Lower lobe of right lung (tissue), 2 donors: ENCODE results near the gene WDR19. TPM values are rescaled to one million over a fixed set of nuclear protein-coding genes. Genes with fewer than 3 reads are reported as not detected.

Source experiments
- ATAC-seq, 2 donors: fragments of 200-7000 bp; cut with Tn5 transposase; one replicate each; pipeline ENCODE4 v1.9.1; 2020 to 2022; ENCODE audit warnings: mild to moderate bottlenecking in 2 of 2, moderate library complexity in 2 of 2
- DNase-seq: peaks from one replicate; pipeline ENCODE4 v3.0.0-alpha.2; 2020
- H3K27ac ChIP-seq: fragments of 200-600 bp; one replicate; pipeline ENCODE4 v1.8.0; 2022
- H3K27me3 ChIP-seq: fragments of 200-600 bp; one replicate; pipeline ENCODE4 v1.8.0; 2022; ENCODE audit warnings: low read depth
- H3K36me3 ChIP-seq: fragments of 200-600 bp; one replicate; pipeline ENCODE4 v1.8.0; 2022; ENCODE audit warnings: mild to moderate bottlenecking
- H3K4me1 ChIP-seq: fragments of 200-600 bp; one replicate; pipeline ENCODE4 v1.8.0; 2022
- H3K4me3 ChIP-seq: fragments of 200-600 bp; one replicate; pipeline ENCODE4 v1.8.0; 2022; ENCODE audit warnings: mild to moderate bottlenecking
- H3K9me3 ChIP-seq: fragments of 200-600 bp; one replicate; pipeline ENCODE4 v1.8.0; 2022
- intact Hi-C: fragments of 100-400 bp; cut with DNase I; formaldehyde crosslinking; loops from one replicate; pipeline ENCODE4 v1.11.0; 2022
- total RNA-seq: library from RNA; stranded (reverse); fragmentation: NEBNext Ultra II Directional; extraction: Animal tissue kit (Norgen Biotek cat#: 25700); gene quantifications from one replicate; pipeline ENCODE4 v1.2.1, GENCODE V29; 2021
- TF ChIP-seq, protein P1 (sequence below): fragments of 200-600 bp; IDR thresholded peaks from one replicate; pipeline ENCODE4 v1.8.0; 2022; ENCODE audit warnings: antibody characterized with exemption, mild to moderate bottlenecking
- donor health status: DM: no; HTN: yes; CAD: no; lungs with severe emphysema.

The WDR19 gene
- total RNA-seq, 1 donor from 2014 or later: 40.1 TPM

DNA sequence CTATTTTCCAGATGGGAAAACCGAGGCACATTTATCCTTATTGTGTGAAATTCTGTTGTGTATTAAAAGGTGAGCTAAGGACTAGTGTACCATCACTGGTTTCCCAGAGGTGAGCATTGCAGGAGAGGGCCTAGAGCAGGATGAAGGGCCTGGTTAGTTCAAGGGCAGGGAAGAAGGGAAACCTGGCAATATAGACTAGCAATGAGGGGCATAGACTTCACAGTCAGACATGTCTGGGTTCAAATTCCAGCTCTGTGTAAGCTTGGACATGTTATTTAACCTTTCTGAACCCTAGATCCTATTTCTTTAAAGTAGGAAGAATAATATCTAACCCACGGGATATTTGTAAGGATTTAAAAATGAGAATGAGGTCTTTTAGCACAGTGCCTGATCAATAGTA is 50.8 kb downstream of the WDR19 start:
- ATAC-seq (no peak), DNase-seq (no peak)
- Histone ChIP-seq H3K36me3 (peaks cover 52% of the 10 kb centered on the region), H3K27me3 (no peaks in the 10 kb centered on the region), H3K4me1 (no peaks in the 10 kb centered on the region), H3K4me3 (no peak overlapping the region), H3K27ac (no peak overlapping the region), H3K9me3 (no peaks in the 10 kb centered on the region)
- intact Hi-C loops: no loop called here
- TF ChIP-seq, protein P1, sequence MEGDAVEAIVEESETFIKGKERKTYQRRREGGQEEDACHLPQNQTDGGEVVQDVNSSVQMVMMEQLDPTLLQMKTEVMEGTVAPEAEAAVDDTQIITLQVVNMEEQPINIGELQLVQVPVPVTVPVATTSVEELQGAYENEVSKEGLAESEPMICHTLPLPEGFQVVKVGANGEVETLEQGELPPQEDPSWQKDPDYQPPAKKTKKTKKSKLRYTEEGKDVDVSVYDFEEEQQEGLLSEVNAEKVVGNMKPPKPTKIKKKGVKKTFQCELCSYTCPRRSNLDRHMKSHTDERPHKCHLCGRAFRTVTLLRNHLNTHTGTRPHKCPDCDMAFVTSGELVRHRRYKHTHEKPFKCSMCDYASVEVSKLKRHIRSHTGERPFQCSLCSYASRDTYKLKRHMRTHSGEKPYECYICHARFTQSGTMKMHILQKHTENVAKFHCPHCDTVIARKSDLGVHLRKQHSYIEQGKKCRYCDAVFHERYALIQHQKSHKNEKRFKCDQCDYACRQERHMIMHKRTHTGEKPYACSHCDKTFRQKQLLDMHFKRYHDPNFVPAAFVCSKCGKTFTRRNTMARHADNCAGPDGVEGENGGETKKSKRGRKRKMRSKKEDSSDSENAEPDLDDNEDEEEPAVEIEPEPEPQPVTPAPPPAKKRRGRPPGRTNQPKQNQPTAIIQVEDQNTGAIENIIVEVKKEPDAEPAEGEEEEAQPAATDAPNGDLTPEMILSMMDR: no peak

DNA sequence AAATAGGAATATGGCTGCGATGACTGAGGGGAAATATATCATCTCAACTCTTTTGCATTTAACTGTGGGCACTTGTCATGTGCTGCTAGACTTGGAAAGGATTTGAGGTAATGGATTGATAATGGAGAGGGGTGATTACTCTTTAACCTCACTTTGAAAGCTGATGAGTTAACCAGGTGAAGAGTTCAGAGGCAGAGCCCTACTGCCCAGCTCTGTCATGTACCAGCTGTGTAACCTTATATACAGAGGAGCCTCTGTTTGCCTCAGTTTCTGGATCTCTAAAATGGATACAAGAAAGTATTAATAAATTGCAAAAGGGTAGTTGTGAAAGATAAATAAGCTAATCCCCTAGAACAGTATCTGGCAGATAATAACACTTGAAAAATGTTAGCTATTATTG is 51.5 kb downstream of the WDR19 start:
- DNase-seq (no peak), ATAC-seq (no peak)
- intact Hi-C loops: no loop called here
- H3K9me3 ChIP-seq: no peaks in the 10 kb centered on the region
- H3K4me3 ChIP-seq: no peak overlapping the region
- TF ChIP-seq, protein P1: no peak
- no peaks in the 10 kb centered on the region for H3K4me1 ChIP-seq
- peaks cover 52% of the 10 kb centered on the region for H3K36me3 ChIP-seq
- H3K27me3 ChIP-seq: no peaks in the 10 kb centered on the region
- no peak overlapping the region for H3K27ac ChIP-seq

DNA sequence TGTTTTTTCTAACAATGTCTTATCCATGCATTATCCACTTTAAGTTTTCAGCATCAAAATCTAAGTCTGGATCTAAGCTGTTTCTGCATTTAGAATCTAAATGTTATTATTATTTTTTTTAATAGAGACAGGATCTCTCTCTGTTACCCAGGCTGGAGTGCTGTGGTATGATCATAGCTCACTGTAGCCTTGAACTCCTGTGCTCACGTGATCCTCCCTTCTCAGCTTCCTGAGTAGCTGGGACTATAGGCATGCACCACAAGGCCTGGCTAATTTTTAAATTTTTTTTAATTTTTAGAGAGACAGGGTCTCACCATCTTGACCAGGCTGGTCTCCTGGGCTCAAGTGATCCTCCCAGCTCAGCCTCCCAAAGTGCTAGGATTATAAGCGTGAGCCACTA is 52.7 kb downstream of the WDR19 start:
- ATAC-seq: no peak
- TF ChIP-seq, protein P1: no peak
- intact Hi-C loops: no loop called here

DNA sequence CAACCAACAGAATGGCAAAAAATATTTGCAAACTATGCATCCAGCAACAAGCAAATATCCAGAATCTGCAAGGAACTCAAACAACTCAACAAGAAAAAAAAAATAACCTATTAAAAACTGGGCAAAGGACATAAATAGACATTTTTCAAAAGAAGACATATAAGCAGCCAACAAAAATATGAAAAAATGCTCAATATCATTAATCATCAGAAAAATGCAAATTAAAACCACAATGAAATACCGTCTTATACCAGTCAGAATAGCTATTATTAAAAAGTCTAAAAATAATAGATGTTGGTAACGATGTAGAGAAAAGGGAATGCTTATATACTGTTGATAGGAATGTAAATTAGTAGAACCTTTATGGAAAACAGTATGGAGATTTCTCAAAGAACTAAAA is 53.4 kb downstream of the WDR19 start:
- no peak overlapping the region for H3K4me3 ChIP-seq
- no peaks in the 10 kb centered on the region for H3K4me1 ChIP-seq
- intact Hi-C loops: no loop called here
- no peaks in the 10 kb centered on the region for H3K27me3 ChIP-seq
- no peak for DNase-seq
- peaks cover 52% of the 10 kb centered on the region for H3K36me3 ChIP-seq
- H3K27ac ChIP-seq: no peak overlapping the region
- H3K9me3 ChIP-seq: no peaks in the 10 kb centered on the region
- TF ChIP-seq, protein P1: no peak
- ATAC-seq: no peak

More for the DNA sequence above, 52.7 kb downstream of the WDR19 start:
- no peak for DNase-seq
- H3K27me3 ChIP-seq: no peaks in the 10 kb centered on the region
- no peak overlapping the region for H3K4me3 ChIP-seq
- no peaks in the 10 kb centered on the region for H3K9me3 ChIP-seq
- H3K4me1 ChIP-seq: no peaks in the 10 kb centered on the region
- H3K36me3 ChIP-seq: peaks cover 52% of the 10 kb centered on the region
- H3K27ac ChIP-seq: no peak overlapping the region

DNA sequence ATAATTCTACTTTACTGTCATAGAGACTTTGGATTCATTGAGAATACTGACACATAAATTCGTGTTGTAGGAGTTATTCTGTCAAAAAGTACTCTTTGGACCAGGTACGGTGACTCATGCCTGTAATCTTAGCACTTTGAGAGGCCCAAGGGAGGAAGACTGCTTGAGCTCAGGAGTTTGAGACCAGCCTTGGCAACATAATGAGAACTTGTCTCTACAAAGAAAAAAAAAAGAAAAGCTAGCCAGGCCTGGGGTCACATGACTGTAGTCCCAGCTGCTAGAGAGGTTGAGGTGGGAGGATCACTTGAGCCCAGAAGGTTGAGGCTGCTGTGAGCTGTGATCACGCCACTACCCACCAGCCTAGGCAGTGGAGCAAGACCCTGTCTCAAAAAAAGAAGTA is 54.9 kb downstream of the WDR19 start:
- Histone ChIP-seq H3K4me3 (no peak overlapping the region), H3K4me1 (no peaks in the 10 kb centered on the region), H3K27me3 (no peaks in the 10 kb centered on the region), H3K27ac (no peak overlapping the region), H3K9me3 (no peaks in the 10 kb centered on the region), H3K36me3 (peaks cover 48% of the 10 kb centered on the region)
- ATAC-seq: no peak
- no peak for DNase-seq
- intact Hi-C loops: no loop called here
- TF ChIP-seq, protein P1: no peak

DNA sequence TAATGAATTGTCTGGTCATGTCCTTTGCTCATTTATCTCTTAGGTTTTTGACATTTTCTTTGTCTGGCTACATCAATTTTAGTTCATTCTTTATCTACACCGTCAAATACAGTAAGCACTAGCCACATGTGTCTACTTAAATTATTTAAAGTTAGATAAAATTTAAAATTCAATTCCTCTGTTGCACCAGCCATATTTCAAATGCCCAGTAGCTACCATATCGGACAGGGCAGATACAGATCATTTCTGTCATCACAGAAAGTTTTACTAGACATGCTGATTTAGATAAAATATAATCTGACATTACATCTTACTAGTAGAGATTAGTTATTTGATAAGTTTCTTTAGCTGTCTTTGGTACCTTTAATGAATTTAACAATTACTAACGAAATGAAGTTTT is 61.1 kb downstream of the WDR19 start:
- TF ChIP-seq, protein P1: no peak
- Histone ChIP-seq H3K36me3 (peaks cover 7% of the 10 kb centered on the region), H3K9me3 (no peaks in the 10 kb centered on the region), H3K27ac (no peak overlapping the region), H3K4me1 (no peaks in the 10 kb centered on the region), H3K4me3 (no peak overlapping the region), H3K27me3 (no peaks in the 10 kb centered on the region)
- ATAC-seq (no peak), DNase-seq (no peak)
- intact Hi-C loops: no loop called here
